ENCODE data around the gene IRF2. TPM values are rescaled to one million over a fixed set of nuclear protein-coding genes. Genes with fewer than 3 reads are reported as not detected.

Gene IRF2
- total and polyA plus RNA-seq, 7 donors = 6.7 to 28.9 (median 16.8) TPM

DNA sequence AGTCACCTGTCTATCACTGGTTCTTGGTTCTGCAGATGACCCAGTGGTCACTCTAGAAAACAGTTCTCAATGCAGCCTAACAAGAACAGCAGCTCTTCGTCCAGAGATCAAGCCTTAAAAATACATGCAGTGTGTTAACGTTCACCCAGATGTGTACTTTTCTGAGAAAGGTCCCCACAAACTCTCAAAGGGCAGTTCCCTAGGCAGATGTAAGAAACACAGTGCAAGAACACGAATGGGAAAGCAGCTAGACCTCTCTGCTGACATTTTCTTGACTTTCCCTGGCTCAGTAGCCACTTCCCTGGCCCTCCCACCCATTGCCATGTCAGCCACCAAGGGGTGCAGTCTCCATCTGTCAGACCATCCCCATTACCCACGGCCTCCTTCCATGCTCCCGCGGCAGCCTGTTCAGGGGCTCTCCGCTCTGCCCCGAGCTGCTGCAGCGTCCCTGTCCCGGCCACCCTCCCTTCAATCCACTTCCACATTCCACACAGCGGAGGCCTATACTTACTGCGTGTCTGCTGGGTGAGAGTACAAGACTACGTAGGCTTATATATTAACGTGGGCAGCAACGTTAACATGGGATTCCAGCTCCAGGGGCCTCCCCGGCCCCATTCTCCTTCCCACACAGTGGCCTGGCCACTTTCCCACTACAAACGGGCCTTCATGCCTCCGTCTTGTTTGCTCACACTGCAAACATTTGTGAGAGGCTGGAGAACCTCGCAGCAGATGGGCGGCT is 34.3 kb downstream of the IRF2 start:
- Histone ChIP-seq H3K36me3 (ENCODE audit: insufficient read depth in 1 of 2, low read depth in 1 of 2) (no peaks in the 10 kb centered on the region), H3K4me3 (no peak overlapping the region), H3K27me3 (ENCODE audit: insufficient read depth in 3 of 3, low read length in 2 of 3) (no peaks in the 10 kb centered on the region), H3K9me3 (no peaks in the 10 kb centered on the region), H3K4me1 (peaks cover 85% of the 10 kb centered on the region), H3K27ac (peak overlapping the region; percentile 13)
- WGBS, 3 donors = 59 to 70% (median 67%) methylated on average over 20 of the region's 20 CpGs
- intact Hi-C loops (cut with DNase I) = no loop called here
- DNase-seq (no peak), ATAC-seq (peak; percentile 9 to 29 (median 20))
- TF ChIP-seq, protein P1, sequence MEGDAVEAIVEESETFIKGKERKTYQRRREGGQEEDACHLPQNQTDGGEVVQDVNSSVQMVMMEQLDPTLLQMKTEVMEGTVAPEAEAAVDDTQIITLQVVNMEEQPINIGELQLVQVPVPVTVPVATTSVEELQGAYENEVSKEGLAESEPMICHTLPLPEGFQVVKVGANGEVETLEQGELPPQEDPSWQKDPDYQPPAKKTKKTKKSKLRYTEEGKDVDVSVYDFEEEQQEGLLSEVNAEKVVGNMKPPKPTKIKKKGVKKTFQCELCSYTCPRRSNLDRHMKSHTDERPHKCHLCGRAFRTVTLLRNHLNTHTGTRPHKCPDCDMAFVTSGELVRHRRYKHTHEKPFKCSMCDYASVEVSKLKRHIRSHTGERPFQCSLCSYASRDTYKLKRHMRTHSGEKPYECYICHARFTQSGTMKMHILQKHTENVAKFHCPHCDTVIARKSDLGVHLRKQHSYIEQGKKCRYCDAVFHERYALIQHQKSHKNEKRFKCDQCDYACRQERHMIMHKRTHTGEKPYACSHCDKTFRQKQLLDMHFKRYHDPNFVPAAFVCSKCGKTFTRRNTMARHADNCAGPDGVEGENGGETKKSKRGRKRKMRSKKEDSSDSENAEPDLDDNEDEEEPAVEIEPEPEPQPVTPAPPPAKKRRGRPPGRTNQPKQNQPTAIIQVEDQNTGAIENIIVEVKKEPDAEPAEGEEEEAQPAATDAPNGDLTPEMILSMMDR (IDR thresholded peaks at IDR 0.05) = no peak

DNA sequence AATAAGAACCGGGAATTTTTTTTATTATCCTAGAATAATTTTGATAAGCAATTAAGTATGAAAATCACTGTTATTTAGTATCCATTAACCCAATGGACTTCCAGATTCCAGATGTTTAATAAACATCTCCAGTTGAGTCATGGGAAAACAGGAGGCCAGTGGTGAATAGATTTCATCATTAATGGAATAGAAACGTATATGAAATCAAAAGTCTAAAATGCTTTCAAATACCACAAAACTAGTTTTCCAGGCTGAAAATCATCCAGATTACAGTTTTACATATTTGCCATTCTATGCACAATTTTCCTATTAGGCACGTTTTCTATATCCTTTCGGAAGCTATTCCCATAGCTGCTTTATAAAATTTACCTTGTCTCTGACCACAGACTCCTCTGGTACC is 35.0 kb downstream of the IRF2 start:
- peaks cover 78% of the 10 kb centered on the region for H3K4me1 ChIP-seq
- intact Hi-C loops (cut with DNase I) = no loop called here

DNA sequence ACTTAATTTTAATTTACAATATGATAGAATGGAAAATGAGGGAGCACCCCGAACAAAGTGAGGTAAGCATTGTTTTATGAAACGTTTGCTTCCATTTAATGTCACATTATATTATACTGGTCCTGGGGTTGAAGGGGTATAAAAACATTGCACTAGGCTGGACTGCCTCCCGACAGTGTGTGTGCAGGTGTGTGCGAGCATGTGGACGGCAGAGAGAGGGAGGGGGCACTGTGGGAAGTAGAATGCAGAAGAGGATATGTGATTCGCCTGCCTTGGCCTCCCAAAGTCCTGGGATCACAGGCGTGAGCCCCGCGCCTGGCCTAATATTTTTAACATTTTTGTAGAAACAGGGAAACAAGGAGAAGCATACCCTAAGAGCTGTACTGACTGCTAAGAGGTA is 36.0 kb downstream of the IRF2 start:
- H3K27me3 ChIP-seq (ENCODE audit: insufficient read depth in 3 of 3, low read length in 2 of 3) = no peaks in the 10 kb centered on the region
- 53 to 62% (median 62%) methylated on average over 9 of the region's 9 CpGs for WGBS, 3 donors
- H3K4me1 ChIP-seq = peaks cover 71% of the 10 kb centered on the region
- no peaks in the 10 kb centered on the region for H3K9me3 ChIP-seq
- H3K27ac ChIP-seq = peak overlapping the region; percentile 39
- intact Hi-C loops (cut with DNase I) = no loop called here
- H3K4me3 ChIP-seq = no peak overlapping the region
- TF ChIP-seq, protein P1 (IDR thresholded peaks at IDR 0.05) = no peak
- no peak for DNase-seq
- no peaks in the 10 kb centered on the region for H3K36me3 ChIP-seq (ENCODE audit: insufficient read depth in 1 of 2, low read depth in 1 of 2)
- ATAC-seq = no peak

More for the DNA sequence above, 35.0 kb downstream of the IRF2 start:
- 80 to 87% (median 84%) methylated on average over 4 of the region's 4 CpGs for WGBS, 3 donors
- DNase-seq (no peak), ATAC-seq (no peak)
- H3K9me3 ChIP-seq = no peaks in the 10 kb centered on the region
- TF ChIP-seq, protein P1 (IDR thresholded peaks at IDR 0.05) = no peak
- H3K27me3 ChIP-seq (ENCODE audit: insufficient read depth in 3 of 3, low read length in 2 of 3) = no peaks in the 10 kb centered on the region
- H3K4me3 ChIP-seq = no peak overlapping the region
- no peaks in the 10 kb centered on the region for H3K36me3 ChIP-seq (ENCODE audit: insufficient read depth in 1 of 2, low read depth in 1 of 2)
- H3K27ac ChIP-seq = peak overlapping the region; percentile 13

DNA sequence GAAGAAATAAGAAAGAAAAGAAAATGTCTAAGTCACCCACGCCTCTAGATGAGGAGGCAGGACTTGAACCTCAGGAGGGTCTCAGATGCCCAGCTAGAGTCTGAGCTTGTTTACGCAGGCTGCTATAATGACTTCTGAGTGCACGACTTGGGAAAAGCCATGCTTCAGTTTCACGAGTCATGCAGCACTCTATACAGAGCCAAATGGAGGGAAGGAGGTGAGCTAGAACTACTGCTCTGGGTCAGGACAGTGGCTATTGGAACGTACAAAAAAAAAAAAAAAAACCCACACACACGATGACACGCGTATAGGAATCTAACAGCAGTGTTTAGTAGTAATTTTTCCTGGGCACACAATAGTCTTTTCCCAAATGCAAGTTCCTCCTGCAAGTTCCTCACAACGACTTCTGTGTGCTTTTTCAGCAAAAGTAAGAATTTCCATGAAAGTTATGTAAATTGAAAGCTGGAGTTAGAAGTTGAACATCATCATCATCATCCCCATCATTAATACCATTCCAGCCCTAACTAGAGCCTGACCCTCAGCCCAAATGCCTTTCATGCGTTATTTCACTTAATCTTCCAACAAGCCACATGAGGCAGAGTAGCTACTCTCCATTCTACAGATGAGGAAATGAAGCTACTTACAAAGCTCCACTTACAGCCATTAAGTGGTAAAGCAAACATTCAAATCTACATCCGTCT is 36.6 kb downstream of the IRF2 start:
- Histone ChIP-seq H3K4me1 (peaks cover 66% of the 10 kb centered on the region), H3K27me3 (ENCODE audit: insufficient read depth in 3 of 3, low read length in 2 of 3) (no peaks in the 10 kb centered on the region), H3K9me3 (no peaks in the 10 kb centered on the region), H3K4me3 (no peak overlapping the region), H3K27ac (peak overlapping the region; percentile 13), H3K36me3 (ENCODE audit: insufficient read depth in 1 of 2, low read depth in 1 of 2) (no peaks in the 10 kb centered on the region)
- TF ChIP-seq, protein P1 (IDR thresholded peaks at IDR 0.05) = no peak
- no peak for DNase-seq
- peak in 2 of 4 donors; percentile 22 to 23 for ATAC-seq
- intact Hi-C loops (cut with DNase I) = no loop called here
- 59 to 63% (median 62%) methylated on average over 11 of the region's 11 CpGs for WGBS, 3 donors

All from psoas muscle (tissue), 8 donors.